Measurements from ENCODE around the gene PEX5L.

PEX5L gene

GRCh38 chr3:179964890-179965289 is 71.8 kb downstream of the PEX5L start:
- TF ChIP-seq ZFX (IDR thresholded peaks at IDR 0.05; ENCODE audit: borderline replicate concordance) (no peak), CTCF (IDR thresholded peaks at IDR 0.05) (no peak)
- no peak overlapping the region for H3K27ac ChIP-seq

GRCh38 chr3:179962629-179963387 is 73.9 kb downstream of the PEX5L start:
- TF ChIP-seq ZFX (IDR thresholded peaks at IDR 0.05; ENCODE audit: borderline replicate concordance) (no peak), CTCF (IDR thresholded peaks at IDR 0.05) (no peak)
- no peak overlapping the region for H3K27ac ChIP-seq

GRCh38 chr3:179961703-179962078 is 75.0 kb downstream of the PEX5L start:
- TF ChIP-seq CTCF (IDR thresholded peaks at IDR 0.05) (no peak), ZFX (IDR thresholded peaks at IDR 0.05; ENCODE audit: borderline replicate concordance) (no peak)

GRCh38 chr3:179961071-179961702 is 75.5 kb downstream of the PEX5L start:
- no peak for TF ChIP-seq CTCF (IDR thresholded peaks at IDR 0.05)
- no peak for TF ChIP-seq ZFX (IDR thresholded peaks at IDR 0.05; ENCODE audit: borderline replicate concordance)
- H3K27ac ChIP-seq = no peak overlapping the region

More at GRCh38 chr3:179961703-179962078, 75.0 kb downstream of the PEX5L start:
- no peak overlapping the region for H3K27ac ChIP-seq

GRCh38 chr3:179958759-179959158 is 78.0 kb downstream of the PEX5L start:
- TF ChIP-seq ZFX (IDR thresholded peaks at IDR 0.05; ENCODE audit: borderline replicate concordance) (no peak), CTCF (IDR thresholded peaks at IDR 0.05) (no peak)
- no peak overlapping the region for H3K27ac ChIP-seq

GRCh38 chr3:179958143-179958542 is 78.6 kb downstream of the PEX5L start:
- no peak overlapping the region for H3K27ac ChIP-seq
- no peak for TF ChIP-seq CTCF (IDR thresholded peaks at IDR 0.05)
- TF ChIP-seq ZFX (IDR thresholded peaks at IDR 0.05; ENCODE audit: borderline replicate concordance) = no peak

- no peak overlapping the region for H3K27ac ChIP-seq
- TF ChIP-seq ZFX (IDR thresholded peaks at IDR 0.05; ENCODE audit: borderline replicate concordance) (no peak), CTCF (IDR thresholded peaks at IDR 0.05) (no peak)
These were observed 79.4 kb downstream of the PEX5L start for GRCh38 chr3:179957264-179957845.

All from 22Rv1 (cell line).